HL-60 (cell line): ENCODE results near the gene RSAD1.

Source experiments
- DNase-seq, 2 experiments: peaks; one replicate each; pipeline ENCODE4 v3.0.0-alpha.2; 2010 to 2020; ENCODE audit warnings: low read depth in 1 of 2, low spot score in 1 of 2
- H3K27ac ChIP-seq: fragments of 250-450 bp; sonication (Bioruptor Pico); replicated peaks from 2 replicates; pipeline ENCODE4 v1.5.1; 2020; ENCODE audit warnings: mild to moderate bottlenecking, moderate library complexity
- H3K27me3 ChIP-seq: fragments of 250-450 bp; sonication (Bioruptor Pico); 2 replicates; pipeline ENCODE4 v1.5.1; 2021; ENCODE audit warnings: mild to moderate bottlenecking, moderate library complexity; ENCODE audit not compliant: insufficient read depth, poor library complexity, severe bottlenecking
- H3K4me3 ChIP-seq: replicated peaks from 2 replicates; pipeline ENCODE4 v1.5.1; 2011; ENCODE audit warnings: mild to moderate bottlenecking, control low read depth, low read length; ENCODE audit not compliant: insufficient read depth
- CTCF ChIP-seq: IDR thresholded peaks from one replicate; pipeline ENCODE4 v1.5.1; 2011; ENCODE audit warnings: low read length, control low read depth, inconsistent platforms; ENCODE audit not compliant: insufficient read depth
- GABPA ChIP-seq: IDR thresholded peaks from 2 replicates; pipeline ENCODE4 v1.6.1; 2012; ENCODE audit warnings: low read depth
- POLR2AphosphoS5 ChIP-seq: IDR thresholded peaks from 2 replicates; pipeline ENCODE4 v1.6.1; 2012; ENCODE audit warnings: low read depth
- REST ChIP-seq: IDR thresholded peaks from 2 replicates; pipeline ENCODE4 v1.6.1; 2012; ENCODE audit warnings: low read depth; ENCODE audit not compliant: insufficient replicate concordance
- SPI1 ChIP-seq: IDR thresholded peaks from 2 replicates; pipeline ENCODE4 v1.6.1; 2012; ENCODE audit warnings: low read depth, mild to moderate bottlenecking, borderline replicate concordance

RSAD1 gene

GRCh38 chr17:50517504-50518383 lies 39.1 kb downstream of the RSAD1 start:
- TF ChIP-seq GABPA, result no peak
- TF ChIP-seq POLR2AphosphoS5, result no peak
- no peak for TF ChIP-seq CTCF
- TF ChIP-seq SPI1, result no peak
- no peak for TF ChIP-seq REST
- DNase-seq, result no peak

GRCh38 chr17:50518384-50519023 lies 39.8 kb downstream of the RSAD1 start:
- TF ChIP-seq SPI1 (no peak), GABPA (no peak), CTCF (no peak), REST (no peak)
- Histone ChIP-seq H3K27me3 (no peaks in the 10 kb centered on the region), H3K4me3 (no peak overlapping the region), H3K27ac (no peak overlapping the region)
- no peak for DNase-seq

More at GRCh38 chr17:50517504-50518383, 39.1 kb downstream of the RSAD1 start:
- Histone ChIP-seq H3K27me3 (no peaks in the 10 kb centered on the region), H3K27ac (no peak overlapping the region), H3K4me3 (no peak overlapping the region)

- Histone ChIP-seq H3K4me3 (no peak overlapping the region), H3K27me3 (no peaks in the 10 kb centered on the region), H3K27ac (no peak overlapping the region)
- TF ChIP-seq SPI1, result no peak
- no peak for TF ChIP-seq GABPA
- TF ChIP-seq POLR2AphosphoS5, result no peak
- TF ChIP-seq CTCF, result no peak
- TF ChIP-seq REST, result no peak
- no peak for DNase-seq
These were observed 40.6 kb downstream of the RSAD1 start for GRCh38 chr17:50519141-50519834.
